ENCODE data around the gene PIMREG. TPM values are rescaled to one million over a fixed set of nuclear protein-coding genes. Genes with fewer than 3 reads are reported as not detected.

Gene PIMREG
- polyA plus RNA-seq, 2 of the 4 experiments (the other 2 are of a cell fraction): 26.3 to 28.9 TPM

- ATAC-seq (no peak), DNase-seq (ENCODE audit: low read depth in 1 of 2, low spot score in 1 of 2) (no peak), FAIRE-seq (no peak)
- no peaks in the 10 kb centered on the region for H3K9me3 ChIP-seq
- ChIA-PET POLR2A (no interaction called here), CTCF (interaction anchor here (6.0 kb wide), 1 partner anchor 13 kb away, joined by 76 read pairs; no protein-coding TSS in a partner anchor)
- H3K4me2 ChIP-seq: no peak overlapping the region
- H3K4me1 ChIP-seq: no peaks in the 10 kb centered on the region
- no peak overlapping the region for H3K27ac ChIP-seq
- WGBS (ENCODE audit: missing lambda C conversion rate): 33% methylated on average over 4 of the region's 4 CpGs
- H3K4me3 ChIP-seq: no peak overlapping the region
- TF ChIP-seq ZC3H11A (IDR thresholded peaks at IDR 0.05) (no peak), BHLHE40 (IDR thresholded peaks at IDR 0.05; ENCODE audit: low read depth, low read length) (no peak), PBX3 (IDR thresholded peaks at IDR 0.05) (no peak), KDM1A (IDR thresholded peaks at IDR 0.05; ENCODE audit: low read depth) (no peak), FOSB (CRISPR knock-in tag; IDR thresholded peaks at IDR 0.05) (no peak), POLR2A (IDR thresholded peaks at IDR 0.05; ENCODE audit: low read length) (no peak), MAZ (IDR thresholded peaks at IDR 0.05; ENCODE audit: borderline replicate concordance, low read depth, low read length) (no peak), JUN (IDR thresholded peaks at IDR 0.05) (no peak), FOSL2 (IDR thresholded peaks at IDR 0.05) (no peak), FOSL2 (CRISPR knock-in tag; IDR thresholded peaks at IDR 0.05) (no peak), HOXB13 (CRISPR knock-in tag; IDR thresholded peaks at IDR 0.05; ENCODE audit: low read depth) (no peak), MAFK (IDR thresholded peaks at IDR 0.05; ENCODE audit: partially characterized antibody) (no peak), CEBPB (IDR thresholded peaks at IDR 0.05) (no peak), ELK1 (IDR thresholded peaks at IDR 0.05; ENCODE audit: low read depth, low read length) (no peak), CHD2 (IDR thresholded peaks at IDR 0.05; ENCODE audit: low read length, partially characterized antibody) (no peak), TFCP2L1 (CRISPR knock-in tag; IDR thresholded peaks at IDR 0.05) (no peak), REST (IDR thresholded peaks at IDR 0.05) (no peak), GATA3 (IDR thresholded peaks at IDR 0.05; ENCODE audit: borderline replicate concordance) (no peak), ESRRA (IDR thresholded peaks at IDR 0.05; ENCODE audit: borderline replicate concordance, low read length) (no peak)
These were observed 6.8 kb upstream of the PIMREG start for GRCh38 chr17:6437466-6437865.

GRCh38 chr17:6437956-6438355 lies 6.3 kb upstream of the PIMREG start:
- H3K27ac ChIP-seq: no peak overlapping the region
- ChIA-PET CTCF (interaction anchor here (0.6 to 6.0 kb wide), 2 partner anchors 13 to 845 kb away, joined by 3 to 76 read pairs; no protein-coding TSS in a partner anchor), POLR2A (no interaction called here)
- no peaks in the 10 kb centered on the region for H3K9me3 ChIP-seq
- no peak overlapping the region for H3K4me3 ChIP-seq
- no peak for FAIRE-seq
- no peak for ATAC-seq
- no peak for DNase-seq (ENCODE audit: low read depth in 1 of 2, low spot score in 1 of 2)
- H3K4me1 ChIP-seq: no peaks in the 10 kb centered on the region
- 13% methylated on average over 3 of the region's 3 CpGs for WGBS (ENCODE audit: missing lambda C conversion rate)
- no peak overlapping the region for H3K4me2 ChIP-seq
- TF ChIP-seq ZNF302 (CRISPR knock-in tag; IDR thresholded peaks at IDR 0.05) (no peak), BCL3 (IDR thresholded peaks at IDR 0.05) (no peak), FOSL2 (IDR thresholded peaks at IDR 0.05) (no peak), FOSL2 (CRISPR knock-in tag; IDR thresholded peaks at IDR 0.05) (no peak), CEBPB (IDR thresholded peaks at IDR 0.05) (no peak), HOXB5 (CRISPR knock-in tag; IDR thresholded peaks at IDR 0.05) (no peak), CBX8 (IDR thresholded peaks at IDR 0.05) (no peak), FOSB (CRISPR knock-in tag; IDR thresholded peaks at IDR 0.05) (no peak)

Data from A549 (cell line).